ENCODE results near the gene NPHP4. TPM values are rescaled to one million over a fixed set of nuclear protein-coding genes. Genes with fewer than 3 reads are reported as not detected.

NPHP4 gene
- total RNA-seq, 1 donor from 2014 or later, result 3.7 TPM

- intact Hi-C loops (cut with micrococcal nuclease), result no loop called here
Measured at GRCh38 chr1:5989286-5989605, 3.0 kb downstream of the NPHP4 start.

DNA sequence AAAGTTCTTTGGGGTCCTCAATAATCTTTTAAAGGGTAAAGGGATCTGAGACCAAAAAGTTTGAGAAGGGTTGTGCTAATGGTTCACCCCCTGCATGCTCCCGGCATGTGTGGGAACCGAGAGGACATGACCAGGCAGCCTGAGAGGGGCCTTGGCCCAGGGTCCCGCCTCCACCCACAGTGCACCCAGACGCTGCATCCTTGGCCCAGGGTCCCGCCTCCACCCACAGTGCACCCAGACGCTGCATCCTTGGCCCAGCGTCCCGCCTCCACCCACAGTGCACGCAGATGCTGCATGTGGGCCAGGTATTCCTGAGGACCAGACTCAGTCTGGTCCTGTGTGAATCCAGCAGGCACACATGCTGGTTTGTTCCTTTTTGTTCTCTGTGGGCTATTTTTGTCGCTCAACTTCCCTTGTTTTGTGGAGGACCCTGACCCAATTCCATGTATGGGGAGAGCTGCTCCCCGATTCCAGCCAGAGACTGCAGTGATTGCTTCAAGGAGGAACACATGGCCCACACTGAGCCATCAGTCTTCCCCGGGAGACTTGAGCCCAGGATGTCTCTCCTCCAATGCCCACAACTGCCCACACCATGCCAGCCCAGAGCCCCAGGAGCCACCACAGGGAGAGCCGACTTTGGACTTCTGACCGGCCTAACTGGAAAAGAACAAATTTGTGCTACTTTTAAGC, 3.5 kb downstream of the NPHP4 start:
- Histone ChIP-seq H3K36me3 (peaks cover 18% of the 10 kb centered on the region), H3K9me3 (replicated peaks) (no peaks in the 10 kb centered on the region), H3K4me3 (no peak overlapping the region), H3K27ac (replicated peaks) (no peak overlapping the region), H3K4me1 (peaks cover 36% of the 10 kb centered on the region), H3K27me3 (ENCODE audit: low read depth) (no peaks in the 10 kb centered on the region)
- intact Hi-C loops (cut with micrococcal nuclease), result no loop called here
- TF ChIP-seq, protein P1, sequence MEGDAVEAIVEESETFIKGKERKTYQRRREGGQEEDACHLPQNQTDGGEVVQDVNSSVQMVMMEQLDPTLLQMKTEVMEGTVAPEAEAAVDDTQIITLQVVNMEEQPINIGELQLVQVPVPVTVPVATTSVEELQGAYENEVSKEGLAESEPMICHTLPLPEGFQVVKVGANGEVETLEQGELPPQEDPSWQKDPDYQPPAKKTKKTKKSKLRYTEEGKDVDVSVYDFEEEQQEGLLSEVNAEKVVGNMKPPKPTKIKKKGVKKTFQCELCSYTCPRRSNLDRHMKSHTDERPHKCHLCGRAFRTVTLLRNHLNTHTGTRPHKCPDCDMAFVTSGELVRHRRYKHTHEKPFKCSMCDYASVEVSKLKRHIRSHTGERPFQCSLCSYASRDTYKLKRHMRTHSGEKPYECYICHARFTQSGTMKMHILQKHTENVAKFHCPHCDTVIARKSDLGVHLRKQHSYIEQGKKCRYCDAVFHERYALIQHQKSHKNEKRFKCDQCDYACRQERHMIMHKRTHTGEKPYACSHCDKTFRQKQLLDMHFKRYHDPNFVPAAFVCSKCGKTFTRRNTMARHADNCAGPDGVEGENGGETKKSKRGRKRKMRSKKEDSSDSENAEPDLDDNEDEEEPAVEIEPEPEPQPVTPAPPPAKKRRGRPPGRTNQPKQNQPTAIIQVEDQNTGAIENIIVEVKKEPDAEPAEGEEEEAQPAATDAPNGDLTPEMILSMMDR (IDR thresholded peaks at IDR 0.05; ENCODE audit: borderline replicate concordance), result no peak
- no peak for DNase-seq

More at GRCh38 chr1:5989286-5989605, 3.0 kb downstream of the NPHP4 start:
- Histone ChIP-seq H3K4me1 (peaks cover 37% of the 10 kb centered on the region), H3K36me3 (peaks cover 17% of the 10 kb centered on the region), H3K27ac (replicated peaks) (no peak overlapping the region), H3K9me3 (replicated peaks) (no peaks in the 10 kb centered on the region), H3K27me3 (ENCODE audit: low read depth) (no peaks in the 10 kb centered on the region), H3K4me3 (no peak overlapping the region)
- TF ChIP-seq, protein P1 (IDR thresholded peaks at IDR 0.05; ENCODE audit: borderline replicate concordance), result no peak
- no peak for DNase-seq

DNA sequence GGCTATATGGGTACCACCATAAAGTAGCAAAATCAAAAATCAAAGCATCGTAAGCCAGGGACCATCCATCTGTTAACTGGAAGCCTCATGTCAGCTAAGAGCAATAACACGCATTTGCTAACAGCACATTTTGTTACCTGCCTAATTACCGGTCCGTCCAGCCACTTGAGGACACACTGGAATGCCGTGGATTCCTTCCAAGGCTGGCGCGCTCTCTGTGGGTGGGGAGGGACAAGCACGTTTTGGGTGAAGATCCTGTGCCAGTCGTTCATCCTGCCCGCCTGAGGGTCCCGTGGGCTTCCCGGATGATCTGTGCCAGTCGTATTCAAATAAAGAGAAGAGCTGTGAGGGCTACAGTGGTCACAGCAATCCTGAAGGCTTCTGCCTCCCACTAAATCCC, 6.2 kb downstream of the NPHP4 start:
- intact Hi-C loops (cut with micrococcal nuclease), result no loop called here
- TF ChIP-seq, protein P1 (IDR thresholded peaks at IDR 0.05; ENCODE audit: borderline replicate concordance), result no peak
- DNase-seq, result no peak
- Histone ChIP-seq H3K4me1 (peaks cover 12% of the 10 kb centered on the region), H3K4me3 (no peak overlapping the region), H3K9me3 (replicated peaks) (no peaks in the 10 kb centered on the region), H3K27ac (replicated peaks) (no peak overlapping the region), H3K36me3 (peaks cover 24% of the 10 kb centered on the region), H3K27me3 (ENCODE audit: low read depth) (no peaks in the 10 kb centered on the region)

DNA sequence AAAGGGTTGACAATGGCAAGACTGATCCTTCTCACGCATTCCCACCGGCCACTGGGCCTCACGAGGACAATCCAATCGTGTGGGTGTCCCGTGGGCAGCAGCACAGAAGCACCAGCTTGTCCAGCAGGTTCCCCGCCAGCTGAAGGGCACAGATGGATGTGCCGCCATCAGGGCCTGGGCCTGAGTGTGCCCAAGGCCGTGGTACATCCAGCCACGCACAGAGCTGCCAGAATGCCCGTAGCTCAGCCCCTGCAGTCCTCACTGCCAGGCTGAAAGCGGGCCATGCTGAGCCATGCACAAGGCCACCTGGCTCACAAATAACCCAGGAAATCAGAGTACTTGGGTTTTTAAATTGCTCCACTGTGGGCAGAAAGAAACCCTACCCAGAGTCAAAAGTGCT, 7.0 kb downstream of the NPHP4 start:
- Histone ChIP-seq H3K9me3 (replicated peaks) (no peaks in the 10 kb centered on the region), H3K27ac (replicated peaks) (no peak overlapping the region), H3K27me3 (ENCODE audit: low read depth) (no peaks in the 10 kb centered on the region), H3K4me3 (no peak overlapping the region), H3K36me3 (peaks cover 24% of the 10 kb centered on the region), H3K4me1 (peaks cover 8% of the 10 kb centered on the region)
- intact Hi-C loops (cut with micrococcal nuclease), result no loop called here
- TF ChIP-seq, protein P1 (IDR thresholded peaks at IDR 0.05; ENCODE audit: borderline replicate concordance), result no peak
- DNase-seq, result no peak

DNA sequence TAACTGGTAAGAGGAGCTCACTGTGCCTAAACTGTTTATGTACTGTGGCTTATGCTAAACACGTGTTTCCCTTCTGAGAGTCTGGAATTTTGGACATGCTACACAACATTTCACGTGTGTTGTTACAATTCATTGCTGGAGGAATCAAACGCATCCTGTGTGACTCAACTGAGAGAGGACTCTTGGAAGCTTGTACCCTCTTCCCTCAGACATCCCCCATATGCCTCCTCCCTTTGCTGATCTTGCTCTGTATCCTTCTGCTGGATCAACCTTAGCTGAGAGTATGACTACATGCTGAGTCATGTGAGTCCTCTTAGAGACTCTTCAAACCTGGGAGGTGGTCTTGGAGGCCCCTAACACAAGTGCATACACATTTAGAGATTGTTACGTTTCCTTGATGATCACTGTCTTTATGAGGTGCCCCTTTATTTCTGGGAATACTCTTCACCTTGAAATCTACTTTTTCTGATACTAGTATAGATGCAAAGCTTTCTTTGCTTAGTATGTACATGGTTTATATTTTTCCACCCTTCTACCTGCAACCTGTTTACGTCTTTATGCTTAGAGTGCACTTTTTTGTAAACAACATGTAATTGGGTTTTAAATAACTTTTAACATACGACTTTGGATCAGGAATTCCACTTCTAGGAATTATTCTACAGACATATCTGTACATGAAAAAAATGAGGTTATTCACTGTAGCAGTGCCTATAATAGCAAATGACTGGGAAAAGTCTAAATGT, 8.7 kb downstream of the NPHP4 start:
- intact Hi-C loops (cut with micrococcal nuclease), result no loop called here
- Histone ChIP-seq H3K4me3 (no peak overlapping the region), H3K27ac (replicated peaks) (no peak overlapping the region), H3K36me3 (peaks cover 24% of the 10 kb centered on the region), H3K4me1 (peaks cover 10% of the 10 kb centered on the region), H3K27me3 (ENCODE audit: low read depth) (no peaks in the 10 kb centered on the region), H3K9me3 (replicated peaks) (no peaks in the 10 kb centered on the region)
- TF ChIP-seq, protein P1 (IDR thresholded peaks at IDR 0.05; ENCODE audit: borderline replicate concordance), result no peak
- DNase-seq, result no peak

All from left ventricle myocardium inferior (tissue), 1 donor.